Measurements from ENCODE around the gene PRKCA. TPM values are rescaled to one million over a fixed set of nuclear protein-coding genes. Genes with fewer than 3 reads are reported as not detected.

PRKCA gene
- total RNA-seq, 1 experiment from 2014 or later: 29.5 TPM

- H3K27ac Mint-ChIP-seq: no peak overlapping the region
- H3K4me1 Mint-ChIP-seq: peaks cover 16% of the 10 kb centered on the region
- CTCF ChIA-PET: interaction anchor here (1.7 kb wide), 1 partner anchor 133 kb away, joined by 3 read pairs; no protein-coding TSS in a partner anchor
Measured at GRCh38 chr17:66443606-66444005, 141.2 kb downstream of the PRKCA start.

More at GRCh38 chr17:66443606-66444005, 141.2 kb downstream of the PRKCA start:
- H3K4me3 Mint-ChIP-seq: no peak overlapping the region
- no peak for ATAC-seq
- POLR2A ChIA-PET: no interaction called here
- no peak for DNase-seq (ENCODE audit: low spot score)
- TF ChIP-seq FOXP4 (CRISPR knock-in tag; IDR thresholded peaks at IDR 0.05) (no peak), TCF7 (CRISPR knock-in tag; IDR thresholded peaks at IDR 0.05; ENCODE audit: low read depth) (no peak), ETV6 (CRISPR knock-in tag; IDR thresholded peaks at IDR 0.05) (no peak), ZNF512 (CRISPR knock-in tag; IDR thresholded peaks at IDR 0.05; ENCODE audit: borderline replicate concordance) (no peak), SP1 (CRISPR knock-in tag; conservative IDR thresholded peaks at IDR 0.05) (no peak), ZNF121 (CRISPR knock-in tag; IDR thresholded peaks at IDR 0.05) (no peak), ZNF232 (CRISPR knock-in tag; IDR thresholded peaks at IDR 0.05) (no peak), MAX (CRISPR knock-in tag; IDR thresholded peaks at IDR 0.05) (no peak), E2F4 (CRISPR knock-in tag; IDR thresholded peaks at IDR 0.05; ENCODE audit: borderline replicate concordance, low read depth) (no peak), ZNF317 (CRISPR knock-in tag; IDR thresholded peaks at IDR 0.05; ENCODE audit: borderline replicate concordance, low read depth) (no peak), ZNF425 (CRISPR knock-in tag; conservative IDR thresholded peaks at IDR 0.05) (no peak), CREM (CRISPR knock-in tag; IDR thresholded peaks at IDR 0.05) (no peak), OVOL2 (CRISPR knock-in tag; IDR thresholded peaks at IDR 0.05; ENCODE audit: borderline replicate concordance) (no peak), GRHL2 (CRISPR knock-in tag; IDR thresholded peaks at IDR 0.05; ENCODE audit: insufficient replicate concordance, severe bottlenecking) (no peak), ATF2 (CRISPR knock-in tag; IDR thresholded peaks at IDR 0.05; ENCODE audit: borderline replicate concordance, low read depth) (no peak), ZMAT4 (CRISPR knock-in tag; IDR thresholded peaks at IDR 0.05) (no peak), AFF4 (CRISPR knock-in tag; IDR thresholded peaks at IDR 0.05; ENCODE audit: borderline replicate concordance) (no peak), AR (CRISPR knock-in tag; IDR thresholded peaks at IDR 0.05) (no peak)
- no peaks in the 10 kb centered on the region for H3K36me3 Mint-ChIP-seq
- H3K27me3 Mint-ChIP-seq (ENCODE audit: low read depth): no peaks in the 10 kb centered on the region
- no peaks in the 10 kb centered on the region for H3K9me3 Mint-ChIP-seq

All from WTC11 (cell line).